HEK293T (cell line): ENCODE measurements around the gene ABHD12.

Experiments used
- CTCF ChIA-PET: fragments of 350-600 bp; formaldehyde crosslinking; extraction: SDS; loops from one replicate; lab custom pipeline; 2021; ENCODE audit warnings: antibody characterized with exemption, inconsistent platforms; lab: Yijun Ruan, JAX
- POLR2A ChIA-PET: fragments of 350-600 bp; formaldehyde crosslinking; extraction: SDS; loops from one replicate; lab custom pipeline; 2020; ENCODE audit warnings: antibody characterized with exemption, inconsistent platforms; lab: Yijun Ruan, JAX
- DNase-seq: peaks from one replicate; pipeline ENCODE4 v3.0.0; 2012; ENCODE audit warnings: mixed read lengths; ENCODE audit errors: extremely low spot score
- ARNT ChIP-seq: fragments of 450-650 bp; IDR thresholded peaks from 2 replicates; pipeline ENCODE4 v1.6.1; 2017; ENCODE audit warnings: mild to moderate bottlenecking
- BHLHE40 ChIP-seq: fragments of 450-650 bp; IDR thresholded peaks from 2 replicates; pipeline ENCODE4 v1.6.1; 2016; ENCODE audit warnings: mild to moderate bottlenecking, moderate library complexity, borderline replicate concordance
- CTBP1 ChIP-seq: fragments of 450-650 bp; IDR thresholded peaks from 2 replicates; pipeline ENCODE4 v1.6.1; 2016; ENCODE audit warnings: borderline replicate concordance
- ELF4 ChIP-seq: fragments of 450-650 bp; IDR thresholded peaks from 2 replicates; pipeline ENCODE4 v1.6.1; 2017; ENCODE audit warnings: antibody characterized with exemption
- FOXA1 ChIP-seq: fragments of 450-650 bp; IDR thresholded peaks from 2 replicates; pipeline ENCODE4 v1.6.1; 2016; ENCODE audit warnings: mild to moderate bottlenecking
- FOXK2 ChIP-seq: fragments of 450-650 bp; IDR thresholded peaks from 2 replicates; pipeline ENCODE4 v1.6.1; 2016; ENCODE audit warnings: mild to moderate bottlenecking
- FOXM1 ChIP-seq: fragments of 450-650 bp; IDR thresholded peaks from 2 replicates; pipeline ENCODE4 v1.6.1; 2017; ENCODE audit warnings: mild to moderate bottlenecking, borderline replicate concordance
- HDGF ChIP-seq: fragments of 450-650 bp; IDR thresholded peaks from 2 replicates; pipeline ENCODE4 v1.6.1; 2017; ENCODE audit warnings: antibody characterized with exemption, borderline replicate concordance
- L3MBTL2 ChIP-seq: fragments of 450-650 bp; conservative IDR thresholded peaks from 2 replicates; pipeline ENCODE4 v1.6.1; 2016; ENCODE audit warnings: mild to moderate bottlenecking
- LEF1 ChIP-seq: fragments of 450-650 bp; IDR thresholded peaks from 2 replicates; pipeline ENCODE4 v1.6.1; 2017; ENCODE audit warnings: mild to moderate bottlenecking, borderline replicate concordance
- NFRKB ChIP-seq: fragments of 450-650 bp; IDR thresholded peaks from 2 replicates; pipeline ENCODE4 v1.6.1; 2016; ENCODE audit warnings: mild to moderate bottlenecking, moderate library complexity
- SP1 ChIP-seq: fragments of 450-650 bp; IDR thresholded peaks from 2 replicates; pipeline ENCODE4 v1.6.1; 2017
- SUZ12 ChIP-seq: fragments of 450-650 bp; IDR thresholded peaks from 2 replicates; pipeline ENCODE4 v1.6.1; 2016; ENCODE audit warnings: mild to moderate bottlenecking
- TARDBP ChIP-seq: fragments of 450-650 bp; IDR thresholded peaks from 2 replicates; pipeline ENCODE4 v1.6.1; 2016
- ZNF384 ChIP-seq: fragments of 450-650 bp; IDR thresholded peaks from 2 replicates; pipeline ENCODE4 v1.6.1; 2016
- TF ChIP-seq, protein P1 (sequence below): fragments of 450-650 bp; IDR thresholded peaks from 2 replicates; pipeline ENCODE4 v1.6.1; 2016

ABHD12 gene

DNA sequence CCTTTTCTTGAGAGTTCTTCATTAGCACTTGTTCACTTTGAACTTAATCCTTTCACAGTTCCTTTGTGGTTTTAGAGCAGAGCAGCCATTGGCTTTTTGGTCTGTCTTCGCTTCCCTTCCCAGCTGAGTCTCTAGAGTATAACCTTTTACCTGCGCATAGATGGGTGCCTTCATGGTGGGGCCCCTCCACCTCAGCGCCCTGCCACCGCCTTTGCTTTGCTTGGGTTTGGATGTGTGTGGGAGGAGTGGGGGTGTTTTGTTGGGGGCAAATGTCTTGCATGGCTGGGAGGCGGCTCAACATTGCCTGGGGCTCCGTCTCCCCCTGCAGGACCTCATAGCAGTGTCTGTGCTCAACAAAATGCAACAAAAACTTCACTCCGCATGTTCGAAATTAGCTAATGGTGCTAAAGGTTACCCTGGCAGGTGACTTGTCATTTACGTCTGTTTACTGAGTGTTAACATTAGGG, 130.8 kb downstream of the ABHD12 start:
- CTCF ChIA-PET = no interaction called here
- POLR2A ChIA-PET = no interaction called here
- no peak for TF ChIP-seq FOXA1
- TF ChIP-seq CTBP1 = no peak
- TF ChIP-seq ELF4 = no peak
- TF ChIP-seq SUZ12 = no peak
- no peak for TF ChIP-seq BHLHE40
- no peak for TF ChIP-seq LEF1
- TF ChIP-seq, protein P1, sequence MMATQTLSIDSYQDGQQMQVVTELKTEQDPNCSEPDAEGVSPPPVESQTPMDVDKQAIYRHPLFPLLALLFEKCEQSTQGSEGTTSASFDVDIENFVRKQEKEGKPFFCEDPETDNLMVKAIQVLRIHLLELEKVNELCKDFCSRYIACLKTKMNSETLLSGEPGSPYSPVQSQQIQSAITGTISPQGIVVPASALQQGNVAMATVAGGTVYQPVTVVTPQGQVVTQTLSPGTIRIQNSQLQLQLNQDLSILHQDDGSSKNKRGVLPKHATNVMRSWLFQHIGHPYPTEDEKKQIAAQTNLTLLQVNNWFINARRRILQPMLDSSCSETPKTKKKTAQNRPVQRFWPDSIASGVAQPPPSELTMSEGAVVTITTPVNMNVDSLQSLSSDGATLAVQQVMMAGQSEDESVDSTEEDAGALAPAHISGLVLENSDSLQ = no peak
- no peak for TF ChIP-seq ZNF384
- TF ChIP-seq ARNT = no peak
- TF ChIP-seq NFRKB = no peak
- TF ChIP-seq HDGF = no peak
- TF ChIP-seq L3MBTL2 = no peak
- TF ChIP-seq SP1 = no peak
- DNase-seq = no peak

DNA sequence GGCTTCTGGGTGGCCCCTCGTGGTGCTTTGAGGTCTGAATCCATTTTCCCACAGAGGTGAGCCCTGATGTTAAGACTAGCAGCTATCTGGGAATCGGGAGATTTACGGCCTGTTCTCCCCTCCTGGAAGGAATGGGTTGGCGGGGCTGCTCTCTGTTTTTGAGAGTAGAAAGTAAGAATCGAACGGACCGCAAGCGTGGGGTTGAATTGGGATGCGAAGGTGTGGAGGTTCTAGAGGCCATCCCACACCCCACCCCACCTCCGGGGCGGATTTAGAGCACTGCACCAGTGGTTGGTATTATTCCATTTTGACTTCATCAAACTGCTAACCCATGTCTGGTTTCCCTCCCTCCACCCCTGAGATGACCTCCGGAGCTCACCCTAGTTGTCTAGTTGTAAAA, 131.3 kb downstream of the ABHD12 start:
- POLR2A ChIA-PET = no interaction called here
- CTCF ChIA-PET = no interaction called here
- TF ChIP-seq ELF4 (no peak), ZNF384 (no peak), BHLHE40 (no peak), FOXM1 (no peak), ARNT (no peak), SUZ12 (no peak), CTBP1 (no peak), FOXK2 (no peak), FOXA1 (no peak), NFRKB (no peak), L3MBTL2 (no peak), SP1 (no peak), TARDBP (no peak), LEF1 (no peak), HDGF (no peak)
- TF ChIP-seq, protein P1 = no peak
- DNase-seq = no peak

DNA sequence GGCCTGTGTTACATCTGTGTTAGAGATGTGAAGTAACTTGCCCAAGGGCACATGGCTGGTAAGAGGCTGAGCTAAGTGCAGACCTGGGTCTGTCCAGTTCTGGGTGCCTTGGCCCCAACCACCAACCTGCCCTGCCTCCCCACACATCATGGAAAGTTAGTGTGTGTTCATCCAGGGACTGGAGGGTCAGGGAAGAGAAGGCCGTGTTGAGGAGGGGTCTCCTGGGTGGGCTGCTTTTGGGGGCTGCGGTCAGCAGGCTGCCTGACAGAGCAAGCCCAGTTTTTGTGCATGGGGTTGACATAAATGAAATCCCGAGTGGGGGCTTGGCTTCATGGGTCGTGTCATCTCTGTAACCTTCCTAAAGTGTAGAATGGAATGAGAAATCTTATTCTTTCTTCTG, 131.8 kb downstream of the ABHD12 start:
- TF ChIP-seq CTBP1 = no peak
- DNase-seq = no peak
- POLR2A ChIA-PET = no interaction called here
- CTCF ChIA-PET = no interaction called here

DNA sequence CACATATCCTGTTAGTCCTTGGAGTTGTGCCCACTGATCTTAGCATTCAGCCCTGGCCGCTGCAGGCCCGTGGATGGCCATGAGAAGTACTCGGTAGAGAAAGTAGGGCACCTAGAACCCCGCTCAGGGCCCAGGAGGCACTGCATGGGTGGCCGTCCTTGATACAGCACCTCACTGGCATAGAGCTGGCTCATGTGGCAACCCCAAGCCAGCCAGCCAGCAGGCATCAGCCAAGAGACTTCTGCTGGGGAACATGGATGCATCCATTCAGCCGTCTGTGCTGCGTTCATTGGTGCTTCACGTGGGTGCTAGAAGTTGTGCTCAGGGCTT, 132.2 kb downstream of the ABHD12 start:
- CTCF ChIA-PET = no interaction called here
- TF ChIP-seq L3MBTL2 = no peak
- TF ChIP-seq LEF1 = no peak
- no peak for TF ChIP-seq ELF4
- no peak for TF ChIP-seq SP1
- no peak for TF ChIP-seq NFRKB
- no peak for TF ChIP-seq ZNF384
- no peak for TF ChIP-seq HDGF
- TF ChIP-seq, protein P1 = no peak
- TF ChIP-seq TARDBP = no peak

DNA sequence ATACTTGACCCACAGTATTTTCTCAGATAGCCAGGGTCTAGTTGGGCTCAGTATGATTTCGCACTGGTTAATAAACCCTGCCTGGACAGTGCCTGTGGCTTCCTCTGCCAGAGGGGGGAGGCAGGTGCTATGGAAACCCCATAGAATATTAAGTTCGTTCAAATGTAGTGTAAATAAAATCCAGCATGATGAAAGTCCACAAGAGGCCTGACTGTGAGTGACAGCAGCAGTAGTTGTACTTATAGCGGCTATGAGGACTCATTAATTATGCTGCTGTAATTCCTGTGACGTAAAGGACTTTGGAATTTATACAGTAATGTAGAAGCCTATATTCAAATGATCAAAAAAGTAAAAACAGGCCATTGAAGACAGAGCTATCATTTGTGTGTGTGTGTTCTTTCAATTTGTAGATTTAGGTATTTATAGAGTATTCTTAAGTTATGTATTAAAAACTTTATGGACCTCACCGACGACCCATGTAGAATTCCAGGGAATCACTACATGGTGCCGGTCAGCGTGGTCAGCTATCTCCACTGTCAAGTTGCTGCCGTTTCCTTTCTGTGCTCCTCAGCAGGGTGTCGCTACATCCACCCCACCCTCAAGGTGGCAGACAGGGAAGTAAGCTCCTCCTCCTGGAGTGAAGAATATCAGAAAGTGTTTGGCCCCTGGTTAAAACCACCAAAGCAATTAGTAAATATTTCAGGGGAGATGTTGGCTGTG, 132.7 kb downstream of the ABHD12 start:
- DNase-seq = no peak
- ChIA-PET POLR2A (no interaction called here), CTCF (no interaction called here)
- no peak for TF ChIP-seq LEF1
- TF ChIP-seq, protein P1 = peak; percentile 44; the same call in 1 of the 2 replicates

More for the DNA sequence above, 132.2 kb downstream of the ABHD12 start:
- POLR2A ChIA-PET = no interaction called here
- no peak for DNase-seq

DNA sequence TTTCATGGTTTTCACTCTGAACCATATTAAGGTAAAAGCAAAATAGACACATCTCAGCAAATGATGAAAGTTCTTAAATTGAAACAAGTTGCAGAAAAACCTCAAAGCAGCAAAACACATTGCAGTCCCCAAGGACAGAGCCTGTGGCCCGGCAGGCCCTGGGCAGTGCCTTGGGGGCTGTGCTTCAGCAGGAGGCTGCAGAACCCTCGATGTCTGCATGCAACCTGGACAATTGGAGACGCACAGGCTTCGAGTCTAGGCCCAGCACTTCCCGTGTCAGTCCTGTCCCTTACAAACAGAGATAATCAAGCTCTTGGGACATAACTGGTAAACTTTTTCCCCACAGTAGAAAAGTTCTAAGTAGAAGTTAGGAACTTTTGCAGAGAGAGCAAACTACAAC, 133.5 kb downstream of the ABHD12 start:
- POLR2A ChIA-PET = interaction anchor here (1.0 kb wide), 1 partner anchor 10 kb away, joined by 4 read pairs; no protein-coding TSS in a partner anchor
- CTCF ChIA-PET = no interaction called here
- TF ChIP-seq ARNT (no peak), FOXM1 (no peak), SP1 (no peak), FOXA1 (no peak), ELF4 (no peak), NFRKB (no peak)
- no peak for DNase-seq
